NCI-H2029 treated with DMSO at 0.1 percent for 48 hours (cell line): Measurements from ENCODE around the gene ADM.
A peak's percentile ranks its signal among the peaks of the same experiment; 100 is the strongest.

Source experiments
- DNase-seq: peaks from one replicate; lab custom pipeline; 2025; lab: John Stamatoyannopoulos, UW

The ADM gene

DNA sequence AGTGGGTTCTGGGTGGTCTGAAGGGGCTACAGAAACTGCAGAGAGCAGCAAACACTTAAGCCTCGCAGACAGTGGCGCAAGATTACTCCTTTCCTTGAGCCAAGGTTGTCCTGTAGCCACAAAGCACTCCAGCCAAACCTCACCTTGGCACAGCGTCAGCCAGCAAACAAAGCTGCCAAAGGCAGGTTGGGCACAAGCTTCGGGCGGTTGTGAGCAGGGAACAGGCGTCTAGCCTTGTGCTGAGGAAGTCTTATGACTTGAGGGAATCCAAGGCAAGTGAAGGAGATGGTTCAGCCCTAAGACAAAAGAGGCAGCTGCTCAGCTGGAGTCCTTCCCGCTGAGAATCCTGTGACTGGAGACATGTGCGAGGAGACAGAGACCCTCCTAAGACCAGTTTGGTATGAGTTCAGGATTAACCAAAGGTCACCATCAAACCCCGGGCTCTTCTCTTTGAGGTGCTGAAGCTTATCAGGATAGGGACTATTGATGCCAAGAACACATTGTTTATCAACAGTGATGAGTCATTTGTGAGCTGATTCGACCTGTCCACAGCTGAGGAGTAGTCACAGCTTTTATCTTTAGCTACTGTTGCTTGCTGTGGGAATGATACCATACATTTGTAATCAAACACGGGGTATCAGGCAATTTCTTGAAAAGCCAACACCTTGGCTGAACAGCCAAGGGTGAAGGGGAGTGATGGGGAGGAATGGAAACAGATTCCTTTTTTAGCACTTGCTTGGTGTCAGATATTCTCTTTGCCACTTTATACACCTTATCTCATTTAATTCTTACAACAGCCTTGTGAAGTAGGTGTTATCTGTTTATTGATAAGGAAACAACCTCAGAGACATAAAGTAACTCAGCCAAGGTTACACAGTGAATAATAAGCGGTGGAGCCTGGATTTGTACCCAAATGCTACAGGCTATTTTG lies 4.6 kb downstream of the ADM start:
- peak; percentile 81 for DNase-seq

- DNase-seq: peak; percentile 35
Measured at GRCh38 chr11:10310301-10310841, 5.5 kb downstream of the ADM start.

DNA sequence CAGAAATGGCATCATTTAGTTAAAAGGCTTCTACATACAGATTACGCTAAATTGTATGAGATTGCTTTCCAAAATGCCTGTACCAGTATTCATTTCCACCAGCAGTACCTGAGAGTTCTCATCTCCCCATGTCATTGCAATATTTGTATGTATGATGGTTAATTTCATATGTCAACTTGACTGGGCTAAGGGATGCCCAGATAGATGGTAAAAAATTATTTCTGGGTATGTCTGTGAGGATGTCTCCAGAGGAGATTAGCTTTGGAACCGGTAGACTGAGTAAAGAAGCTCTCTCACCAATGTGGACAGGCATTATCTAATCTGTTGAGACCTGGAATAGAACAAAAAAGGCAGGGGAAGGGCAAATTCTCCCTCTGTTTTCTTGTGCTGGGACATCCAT lies 6.9 kb downstream of the ADM start:
- DNase-seq: no peak

DNA sequence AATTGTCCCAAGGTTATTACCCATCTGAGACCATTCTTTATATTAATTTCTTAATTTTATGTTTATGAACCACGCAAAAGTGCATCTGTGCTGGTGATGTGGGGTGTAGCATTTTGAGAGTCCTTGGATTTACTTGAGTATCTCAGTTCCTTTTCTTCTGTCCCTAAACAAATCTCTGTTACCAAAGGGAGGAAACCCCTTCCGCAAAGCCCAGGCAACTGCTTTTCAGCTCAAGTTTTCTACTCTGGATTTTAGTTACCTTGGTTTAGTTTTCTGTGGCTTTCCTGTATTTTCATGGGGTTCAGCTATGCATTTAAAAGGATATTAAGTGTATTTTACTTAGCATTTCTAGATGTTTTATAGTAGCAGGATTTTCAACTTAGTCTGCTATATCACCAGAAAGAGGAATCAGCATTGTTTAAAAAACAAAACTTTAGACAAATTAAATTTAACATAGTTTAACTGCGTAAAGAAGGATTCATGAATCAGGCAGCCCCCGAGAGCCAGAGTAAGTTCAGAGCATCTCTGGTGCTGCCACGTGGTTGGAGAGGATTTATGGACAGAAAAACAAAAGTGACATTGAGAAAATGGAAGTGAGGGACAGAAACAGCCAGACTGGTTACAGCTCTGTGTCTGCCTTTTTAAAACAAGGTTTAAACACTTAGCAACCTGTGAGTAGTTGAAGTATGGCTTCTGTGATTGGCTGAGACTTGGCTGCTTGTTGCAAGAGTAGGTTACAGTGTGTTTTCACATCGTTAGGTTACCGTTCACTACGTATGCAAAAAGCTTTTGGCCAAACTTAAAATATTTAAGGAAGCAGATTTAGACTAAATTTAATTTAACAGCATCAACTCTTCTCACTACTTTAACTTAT lies 9.6 kb downstream of the ADM start:
- peak; percentile 36 for DNase-seq

DNA sequence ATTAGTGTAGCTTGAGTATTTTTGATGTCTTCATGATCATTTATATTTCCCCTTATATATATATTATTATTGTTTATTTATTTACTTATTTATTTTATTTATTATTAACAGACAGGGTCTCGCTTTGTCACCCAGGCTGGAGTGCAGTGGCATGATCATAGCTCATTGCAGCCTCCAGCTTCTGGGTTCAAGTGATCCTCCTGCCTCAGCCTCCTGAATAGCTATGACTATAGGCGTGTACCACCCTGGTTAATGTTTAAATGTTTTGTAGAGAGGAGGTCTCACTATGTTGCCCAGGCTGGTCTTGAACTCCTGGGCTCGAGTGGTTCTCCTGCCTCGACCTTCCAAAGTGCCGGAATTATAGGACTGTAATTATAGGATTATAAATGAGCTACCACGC lies 10.2 kb downstream of the ADM start:
- DNase-seq: no peak

DNA sequence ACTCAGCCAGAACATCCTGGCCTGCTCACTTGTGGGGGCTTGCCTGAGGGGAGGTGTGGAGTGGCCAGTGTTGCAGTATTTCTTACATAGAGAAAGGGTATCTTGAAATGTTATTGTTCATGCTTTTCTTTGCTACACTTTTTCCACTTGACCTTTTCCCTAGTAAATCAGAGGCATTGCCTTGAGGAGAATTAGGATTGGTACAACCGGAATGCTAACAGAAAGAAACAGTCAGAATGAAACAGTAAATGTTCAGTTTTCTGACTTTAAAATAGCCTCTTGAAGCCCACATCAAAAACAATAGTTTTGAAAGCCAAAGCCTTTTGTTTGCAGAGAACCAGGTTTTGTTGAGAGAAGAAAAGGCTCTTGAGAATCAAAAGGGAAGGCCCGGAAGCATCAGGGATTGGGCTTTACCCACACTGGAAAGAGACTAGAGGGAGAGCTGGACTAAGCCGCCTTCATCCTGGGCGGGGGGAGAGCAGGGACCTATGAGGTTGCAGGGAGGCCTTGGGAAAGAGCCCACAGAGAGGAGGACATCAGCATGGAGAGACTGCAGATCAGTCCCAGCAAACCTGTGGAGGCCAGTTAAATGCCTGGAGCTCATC lies 12.4 kb downstream of the ADM start:
- DNase-seq: peak; percentile 91

DNA sequence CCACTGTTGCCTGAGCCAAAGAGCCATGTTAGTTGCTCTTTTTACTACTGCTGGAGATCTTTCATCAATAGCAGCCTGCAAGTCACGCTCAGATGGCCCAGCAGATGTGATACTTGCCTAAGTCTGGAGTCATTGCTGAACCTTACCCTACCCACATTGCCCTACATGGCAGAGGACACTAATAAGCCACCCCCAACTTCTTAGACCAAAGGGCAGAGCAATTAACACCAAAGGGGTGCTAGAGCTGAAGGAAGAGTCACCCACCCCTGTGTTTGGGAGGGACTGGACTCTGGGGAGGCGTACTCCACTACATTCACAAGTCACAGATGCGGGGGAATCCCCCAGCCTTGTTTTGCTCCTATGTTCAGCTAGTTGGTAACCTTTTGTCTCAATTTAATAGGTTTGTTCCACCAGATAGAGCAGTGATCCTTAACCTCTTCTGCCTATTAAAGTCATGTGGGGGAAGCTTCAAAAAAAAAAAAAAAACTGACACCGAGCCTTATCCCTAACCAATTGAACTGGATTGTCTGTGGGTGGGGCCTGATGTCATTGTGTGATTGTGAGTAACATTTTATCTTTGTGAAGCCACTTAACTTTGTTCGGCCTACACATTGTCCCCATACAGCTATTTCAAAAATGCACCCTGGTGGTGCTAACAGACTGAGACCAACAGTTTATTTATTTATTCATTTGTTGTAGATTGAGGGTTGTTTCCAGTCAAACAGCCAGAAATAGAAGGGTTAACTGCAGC lies 13.1 kb downstream of the ADM start:
- peak; percentile 93 for DNase-seq

DNA sequence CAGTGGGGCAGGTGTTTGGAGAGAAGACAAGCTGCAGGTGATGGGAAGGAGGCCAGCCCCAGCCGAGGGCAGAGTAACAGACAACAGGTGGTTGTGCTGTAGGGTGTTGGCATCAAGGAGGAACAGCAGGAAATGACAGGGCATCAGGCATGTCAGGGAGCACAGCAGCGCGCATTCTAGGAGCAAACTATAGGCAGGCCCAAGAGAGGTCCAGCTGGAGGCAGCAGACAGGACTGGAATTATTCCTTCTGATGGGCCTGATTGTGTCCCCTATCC lies 13.6 kb downstream of the ADM start:
- peak; percentile 94 for DNase-seq

DNA sequence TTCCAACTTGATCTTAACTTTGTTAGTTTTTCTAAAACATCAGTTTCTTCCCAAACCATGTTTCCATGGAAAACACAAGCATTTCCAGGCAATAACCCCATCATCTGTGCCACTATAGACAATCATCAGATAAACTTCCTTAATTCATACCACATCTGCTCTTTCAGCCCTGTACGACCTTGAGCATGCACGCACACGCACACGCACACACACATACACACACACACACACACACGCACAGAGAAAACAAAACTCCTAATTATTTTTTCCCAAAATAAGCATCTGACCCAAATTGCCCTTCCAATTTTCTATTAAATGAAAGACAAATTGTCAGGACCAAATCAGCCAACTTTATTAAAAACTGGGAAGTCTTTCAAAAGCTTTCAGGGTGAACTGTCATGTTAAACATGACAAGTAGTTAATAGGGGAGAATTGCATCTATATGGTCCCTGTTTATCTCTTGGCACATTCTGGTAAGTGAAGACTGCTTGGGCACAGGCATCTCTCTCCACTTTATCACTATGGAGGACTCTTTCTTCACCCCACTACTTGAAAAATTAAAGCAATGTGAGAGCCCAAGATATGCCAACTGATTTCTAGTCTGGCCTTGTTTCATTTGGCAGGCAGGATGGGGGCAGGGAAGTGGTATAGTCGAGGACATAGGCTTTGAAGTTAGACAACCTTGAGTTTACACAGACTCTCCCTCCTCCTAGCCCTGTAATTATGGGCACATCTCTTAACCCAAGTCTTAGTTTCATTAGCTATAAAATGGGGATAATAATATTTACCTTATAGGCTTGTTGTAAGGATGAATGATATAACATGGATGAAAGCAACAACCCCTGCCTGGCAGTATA lies 15.1 kb downstream of the ADM start:
- no peak for DNase-seq

GRCh38 chr11:10320736-10321465 lies 16.0 kb downstream of the ADM start:
- no peak for DNase-seq

GRCh38 chr11:10322401-10322800 lies 17.5 kb downstream of the ADM start:
- DNase-seq: no peak

GRCh38 chr11:10322830-10323792 lies 18.2 kb downstream of the ADM start:
- peak; percentile 65 for DNase-seq

DNA sequence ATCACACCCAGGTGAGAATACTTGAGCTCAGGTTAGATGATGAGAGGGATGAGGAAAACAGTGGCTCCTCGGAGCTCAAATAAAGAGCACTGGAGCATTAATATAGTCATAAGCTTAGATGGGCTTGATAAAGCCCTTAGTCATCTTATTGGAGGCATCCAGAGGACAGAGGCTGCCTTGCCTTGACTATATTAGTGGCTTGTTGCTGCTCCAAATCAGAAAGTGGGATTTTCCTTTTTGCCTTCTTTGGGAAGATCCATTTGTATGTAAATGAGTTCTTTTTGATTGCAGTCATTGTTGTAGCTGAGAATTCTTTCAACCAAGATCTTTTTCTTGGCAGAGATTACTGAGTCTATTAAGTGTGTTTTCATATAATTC lies 18.9 kb downstream of the ADM start:
- DNase-seq: no peak

GRCh38 chr11:10324474-10324873 lies 19.6 kb downstream of the ADM start:
- no peak for DNase-seq

DNA sequence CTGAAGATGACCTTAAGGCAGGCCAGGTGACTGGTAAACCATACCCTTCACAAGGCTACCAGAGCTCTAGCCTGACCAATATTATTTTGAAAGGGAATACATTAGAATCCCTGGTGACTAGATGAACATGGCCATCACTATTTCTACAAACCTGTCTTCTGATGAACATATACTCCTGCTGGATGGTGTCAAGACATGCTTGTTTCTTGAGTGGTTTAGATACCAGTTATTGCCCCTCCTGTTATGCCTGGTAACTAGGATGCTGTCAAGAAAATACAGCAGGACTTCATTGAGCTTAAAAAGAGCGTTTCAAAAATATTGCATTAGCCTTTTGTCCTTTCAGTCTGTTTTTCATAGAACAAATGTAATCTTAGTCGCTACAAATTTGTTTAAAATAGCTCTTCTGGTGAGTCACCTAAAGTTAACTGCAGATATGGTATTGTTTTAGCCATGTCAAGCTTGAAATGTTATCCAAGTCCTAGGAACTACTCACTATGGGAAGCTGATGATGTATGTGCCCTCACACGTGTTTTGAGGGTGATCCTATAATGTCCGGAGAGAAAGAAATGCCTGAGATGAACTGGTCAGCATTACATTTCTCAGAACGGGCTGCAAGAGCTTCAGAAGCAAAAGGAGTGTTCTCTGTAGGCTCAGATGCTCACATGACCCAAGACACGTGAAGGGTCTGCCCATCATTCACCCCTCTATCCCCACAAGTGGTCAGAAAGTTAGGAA lies 20.6 kb downstream of the ADM start:
- DNase-seq: no peak

- no peak for DNase-seq
Measured at GRCh38 chr11:10326012-10326964, 21.4 kb downstream of the ADM start.

DNA sequence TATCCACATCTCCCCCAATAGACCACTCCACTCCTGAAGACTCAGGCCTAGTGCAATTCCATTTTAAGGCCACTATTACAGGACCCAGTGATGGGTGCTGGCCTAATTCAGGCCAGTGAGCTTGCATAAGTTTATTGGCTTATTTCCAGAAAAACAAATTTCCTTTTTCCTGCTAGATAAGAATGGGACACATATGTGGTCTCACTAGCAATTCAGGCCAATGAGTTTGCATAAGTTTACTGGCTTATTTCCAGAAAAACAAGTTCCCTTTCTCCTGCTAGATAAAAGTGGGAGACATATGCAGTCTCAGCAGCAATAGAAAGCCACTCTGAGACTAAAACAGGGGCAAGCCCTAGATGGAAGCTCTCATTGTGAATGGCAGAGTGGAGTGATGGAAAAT lies 22.4 kb downstream of the ADM start:
- no peak for DNase-seq
